HG03103 (cell line): Measurements from ENCODE around the gene FNTB.
"Not testable (repeated sequence)": the region's sequence is repeated elsewhere in the genome, so short reads cannot be mapped to it uniquely, and the experiment has no call there.

ENCODE experiments used
- ATAC-seq: cut with Tn5 transposase; IDR thresholded peaks from one replicate; pipeline ENCODE4 v1.9.1; 2021; ENCODE audit warnings: low read depth; ENCODE audit not compliant: unreplicated experiment

Gene FNTB

GRCh38 chr14:65077318-65077717 lies 90.6 kb downstream of the FNTB start:
- ATAC-seq: no peak

- ATAC-seq: no peak
These were observed 92.5 kb downstream of the FNTB start for GRCh38 chr14:65079201-65079600.

GRCh38 chr14:65079768-65080167 lies 93.1 kb downstream of the FNTB start:
- ATAC-seq: no peak

- ATAC-seq: no peak
These were observed 94.5 kb downstream of the FNTB start for GRCh38 chr14:65080960-65081747.

- ATAC-seq: no peak
These were observed 96.2 kb downstream of the FNTB start for GRCh38 chr14:65082930-65083329.

GRCh38 chr14:65084554-65085505 lies 98.1 kb downstream of the FNTB start:
- no peak for ATAC-seq

GRCh38 chr14:65086686-65087085 lies 100.0 kb downstream of the FNTB start:
- ATAC-seq: not testable (repeated sequence)

GRCh38 chr14:65087835-65088234 lies 101.1 kb downstream of the FNTB start:
- ATAC-seq: not testable (repeated sequence)

- no peak for ATAC-seq
These were observed 105.7 kb downstream of the FNTB start for GRCh38 chr14:65092349-65092748.

- no peak for ATAC-seq
These were observed 109.0 kb downstream of the FNTB start for GRCh38 chr14:65095633-65096205.

GRCh38 chr14:65096323-65097089 lies 109.8 kb downstream of the FNTB start:
- ATAC-seq: no peak

- ATAC-seq: no peak
These were observed 111.9 kb downstream of the FNTB start for GRCh38 chr14:65098586-65098985.

GRCh38 chr14:65100922-65101541 lies 114.3 kb downstream of the FNTB start:
- ATAC-seq: no peak

- ATAC-seq: no peak
These were observed 115.1 kb downstream of the FNTB start for GRCh38 chr14:65101631-65102440.

- peak; percentile 83 for ATAC-seq
These were observed 115.9 kb downstream of the FNTB start, which contains the start of gene MAX for GRCh38 chr14:65102441-65103149. MAX (minus strand) TSS chr14:65102517; CDS start chr14:65102339, 178 bp downstream.

GRCh38 chr14:65103150-65103760 lies 116.6 kb downstream of the FNTB start:
- no peak for ATAC-seq

- no peak for ATAC-seq
These were observed 118.1 kb downstream of the FNTB start for GRCh38 chr14:65104791-65105190.

- ATAC-seq: no peak
These were observed 119.6 kb downstream of the FNTB start for GRCh38 chr14:65106316-65106715.
